Trophoblast cell (in vitro differentiated cells and primary cell): Measurements from ENCODE around the gene KLHL26.

ENCODE experiments used
- DNase-seq, 2 donors: peaks; one replicate each; pipeline ENCODE4 v3.0.0-alpha.2; 2016
- H2AFZ ChIP-seq: 2 replicates; pipeline ENCODE4 v1.6.1; 2013; ENCODE audit warnings: low read length, moderate library complexity, mild to moderate bottlenecking; ENCODE audit not compliant: insufficient read depth, poor library complexity
- H2AK5ac ChIP-seq: 2 replicates; pipeline ENCODE4 v1.6.1; 2013; ENCODE audit warnings: mild to moderate bottlenecking, low read length
- H2BK120ac ChIP-seq: 2 replicates; pipeline ENCODE4 v1.6.1; 2013; ENCODE audit warnings: low read length, mild to moderate bottlenecking, moderate library complexity; ENCODE audit not compliant: insufficient read depth, poor library complexity
- H2BK12ac ChIP-seq: 2 replicates; pipeline ENCODE4 v1.6.1; 2013; ENCODE audit warnings: mild to moderate bottlenecking, low read length, moderate library complexity
- H2BK5ac ChIP-seq: 2 replicates; pipeline ENCODE4 v1.6.1; 2013; ENCODE audit warnings: low read length, low read depth, moderate library complexity, mild to moderate bottlenecking; ENCODE audit not compliant: poor library complexity
- H3K14ac ChIP-seq: 2 replicates; pipeline ENCODE4 v1.6.1; 2013; ENCODE audit warnings: mild to moderate bottlenecking, low read length
- H3K18ac ChIP-seq: 2 replicates; pipeline ENCODE4 v1.6.1; 2013; ENCODE audit warnings: mild to moderate bottlenecking, low read length
- H3K23ac ChIP-seq: 2 replicates; pipeline ENCODE4 v1.6.1; 2013; ENCODE audit warnings: low read length
- H3K27ac ChIP-seq: 2 replicates; pipeline ENCODE4 v1.5.1; 2013; ENCODE audit warnings: low read depth, mild to moderate bottlenecking, inconsistent platforms, low read length, moderate library complexity
- H3K27me3 ChIP-seq: 2 replicates; pipeline ENCODE4 v1.6.1; 2013; ENCODE audit warnings: inconsistent platforms, mild to moderate bottlenecking, low read length, moderate library complexity; ENCODE audit not compliant: insufficient read depth
- H3K36me3 ChIP-seq, 2 experiments: 1 replicate in 1 of 2; 2 replicates in 1 of 2; pipeline ENCODE4 v1.6.1; 2013; ENCODE audit warnings: low read length in 2 of 2, mild to moderate bottlenecking in 2 of 2, moderate library complexity in 1 of 2; ENCODE audit not compliant: insufficient read depth in 2 of 2, control insufficient read depth in 1 of 2
- H3K4ac ChIP-seq: 2 replicates; pipeline ENCODE4 v1.6.1; 2013; ENCODE audit warnings: low read depth, mild to moderate bottlenecking, low read length, moderate library complexity
- H3K4me1 ChIP-seq, 2 experiments: 1 replicate in 1 of 2; 2 replicates in 1 of 2; pipeline ENCODE4 v1.6.1; 2013; ENCODE audit warnings: low read length in 2 of 2, mild to moderate bottlenecking in 2 of 2, moderate library complexity in 1 of 2; ENCODE audit not compliant: insufficient read depth in 2 of 2, control insufficient read depth in 1 of 2
- H3K4me2 ChIP-seq: 2 replicates; pipeline ENCODE4 v1.6.1; 2013; ENCODE audit warnings: inconsistent platforms, mild to moderate bottlenecking, low read length, moderate library complexity
- H3K4me3 ChIP-seq: 2 replicates; pipeline ENCODE4 v1.5.1; 2013; ENCODE audit warnings: mild to moderate bottlenecking, low read depth, low read length, inconsistent platforms
- H3K79me1 ChIP-seq: one replicate; pipeline ENCODE4 v1.6.1; 2013; ENCODE audit warnings: low read length
- H3K79me2 ChIP-seq: 2 replicates; pipeline ENCODE4 v1.6.1; 2013; ENCODE audit warnings: low read length, mild to moderate bottlenecking; ENCODE audit not compliant: control insufficient read depth, insufficient read depth, poor library complexity
- H3K9ac ChIP-seq: 2 replicates; pipeline ENCODE4 v1.6.1; 2013; ENCODE audit warnings: mild to moderate bottlenecking, low read length
- H3K9me3 ChIP-seq: 2 replicates; pipeline ENCODE4 v1.6.1; 2013; ENCODE audit warnings: low read depth, mild to moderate bottlenecking, control low read depth, inconsistent platforms, low read length; ENCODE audit not compliant: insufficient read depth
- H4K12ac ChIP-seq: 2 replicates; pipeline ENCODE4 v1.6.1; 2013; ENCODE audit warnings: low read depth, mild to moderate bottlenecking, low read length, moderate library complexity
- H4K8ac ChIP-seq: 2 replicates; pipeline ENCODE4 v1.6.1; 2013; ENCODE audit warnings: low read depth, mild to moderate bottlenecking, low read length, moderate library complexity
- H4K91ac ChIP-seq: one replicate; pipeline ENCODE4 v1.6.1; 2013; ENCODE audit warnings: low read depth, mild to moderate bottlenecking, low read length, moderate library complexity
- WGBS: extraction: QIAGEN DNeasy Blood & Tissue Kit; methylation state at CpG from one replicate; pipeline ENCODE4 v1.1.7; 2013; ENCODE audit warnings: missing lambda C conversion rate; ENCODE audit not compliant: insufficient read length, insufficient coverage; ENCODE audit errors: extremely low coverage; 5-methylcytosine and 5-hydroxymethylcytosine counted together

The KLHL26 gene

DNA sequence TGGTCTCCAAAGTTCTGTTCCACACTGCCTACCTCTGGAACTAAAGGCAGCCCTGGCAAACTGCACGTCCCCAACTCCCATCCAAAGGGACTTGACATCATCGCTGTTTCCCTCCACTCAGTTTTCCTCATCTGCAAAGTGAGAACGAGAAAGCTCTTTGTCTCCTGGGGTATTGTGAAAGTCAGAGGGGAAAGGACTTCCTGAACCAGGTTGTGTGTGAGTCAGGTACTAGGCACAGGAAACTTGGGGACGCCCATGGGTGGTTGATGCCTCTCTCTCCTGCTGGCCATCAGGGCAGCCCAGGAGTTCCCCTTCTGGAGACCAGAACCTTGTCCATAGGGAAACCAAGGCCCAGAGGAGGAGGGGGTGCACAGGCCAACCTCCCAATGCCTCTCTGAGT, 35.0 kb upstream of the KLHL26 start:
- Histone ChIP-seq H3K9me3 (peaks cover 1% of the 10 kb centered on the region), H3K9ac (no peak overlapping the region), H3K14ac (no peak overlapping the region), H3K27ac (no peak overlapping the region), H3K79me1 (no peaks in the 10 kb centered on the region), H4K12ac (no peak overlapping the region), H3K36me3 (no peaks in the 10 kb centered on the region), H2BK120ac (no peak overlapping the region), H3K79me2 (no peaks in the 10 kb centered on the region), H3K4ac (no peak overlapping the region), H2AK5ac (no peak overlapping the region), H3K18ac (no peak overlapping the region), H3K27me3 (peaks cover 37% of the 10 kb centered on the region), H2AFZ (no peak overlapping the region), H3K4me3 (no peak overlapping the region), H2BK12ac (no peak overlapping the region), H3K4me2 (no peak overlapping the region), H3K4me1 (peaks cover 0 to 2% of the 10 kb centered on the region in 2 experiments), H2BK5ac (no peak overlapping the region), H3K23ac (no peak overlapping the region), H4K91ac (no peak overlapping the region), H4K8ac (no peak overlapping the region)
- DNase-seq: no peak
- no CpG with 5 or more reads among the region's 4 CpGs for WGBS

GRCh38 chr19:18603255-18603957, 33.4 kb upstream of the KLHL26 start:
- H3K79me2 ChIP-seq: no peaks in the 10 kb centered on the region
- no peaks in the 10 kb centered on the region for H3K36me3 ChIP-seq
- DNase-seq: peak in 1 of 2 donors; percentile 23
- no peak overlapping the region for H3K4ac ChIP-seq
- H4K8ac ChIP-seq: no peak overlapping the region
- H3K27ac ChIP-seq: no peak overlapping the region
- no peaks in the 10 kb centered on the region for H3K79me1 ChIP-seq
- H2BK5ac ChIP-seq: no peak overlapping the region
- peaks cover 52% of the 10 kb centered on the region for H3K27me3 ChIP-seq
- no peak overlapping the region for H3K14ac ChIP-seq
- no peak overlapping the region for H3K4me3 ChIP-seq
- no peak overlapping the region for H3K23ac ChIP-seq
- H4K91ac ChIP-seq: no peak overlapping the region
- H3K18ac ChIP-seq: no peak overlapping the region
- WGBS: no CpG with 5 or more reads among the region's 32 CpGs
- H2AFZ ChIP-seq: no peak overlapping the region
- H4K12ac ChIP-seq: no peak overlapping the region
- H2BK120ac ChIP-seq: no peak overlapping the region
- H3K4me2 ChIP-seq: no peak overlapping the region
- no peak overlapping the region for H2BK12ac ChIP-seq
- no peak overlapping the region for H2AK5ac ChIP-seq
- peak overlapping the region; percentile 18 for H3K9ac ChIP-seq
- H3K4me1 ChIP-seq: peaks cover 0 to 4% of the 10 kb centered on the region in 2 experiments
- no peaks in the 10 kb centered on the region for H3K9me3 ChIP-seq

DNA sequence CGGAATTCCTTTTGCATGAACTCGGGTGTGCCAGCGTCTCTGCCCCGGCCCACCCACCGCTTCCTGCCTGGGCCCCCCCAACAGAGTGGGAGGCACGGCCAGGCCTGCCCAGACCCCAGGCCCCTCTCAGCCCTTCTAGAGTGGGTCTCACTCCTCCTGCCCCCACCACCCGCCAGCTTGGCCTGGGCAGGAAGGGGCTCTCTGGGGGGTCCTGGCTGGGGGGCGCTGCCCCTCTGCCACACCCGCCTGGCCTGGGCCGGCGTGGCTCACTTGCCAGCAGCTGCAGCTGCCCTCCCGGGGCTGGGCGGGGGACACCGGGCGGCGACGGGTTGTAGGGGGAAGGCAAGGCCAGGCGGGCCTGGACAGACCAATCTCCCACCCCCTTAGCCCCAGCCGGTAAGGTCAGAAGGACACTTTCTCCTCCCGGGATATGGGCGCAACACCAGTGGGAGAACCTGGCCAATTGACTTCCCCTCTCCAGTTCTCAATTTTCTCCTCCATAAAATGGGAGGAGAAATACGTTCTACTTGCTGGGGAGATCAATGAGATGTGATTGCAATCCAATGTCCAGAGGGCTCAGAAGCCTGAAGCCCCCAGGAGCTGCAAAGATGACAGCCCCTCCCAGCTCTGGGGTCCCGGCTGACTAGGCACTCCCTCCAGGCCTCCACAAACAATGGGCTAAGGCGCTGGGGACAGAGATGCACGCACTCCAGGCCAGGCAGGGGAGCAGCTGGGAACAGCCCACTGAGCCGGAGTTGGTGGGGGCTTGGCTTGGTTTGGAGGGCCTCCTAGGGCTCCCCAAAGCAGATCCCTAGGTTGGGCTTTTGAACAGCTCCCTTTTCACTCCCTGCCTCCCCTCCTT, 32.6 kb upstream of the KLHL26 start:
- Histone ChIP-seq H3K4ac (no peak overlapping the region), H2BK5ac (no peak overlapping the region), H3K4me2 (no peak overlapping the region), H2AFZ (no peak overlapping the region), H2BK12ac (no peak overlapping the region), H3K9ac (no peak overlapping the region), H2BK120ac (no peak overlapping the region), H3K79me1 (no peaks in the 10 kb centered on the region), H3K18ac (no peak overlapping the region), H3K9me3 (no peaks in the 10 kb centered on the region), H3K14ac (no peak overlapping the region), H4K91ac (no peak overlapping the region), H2AK5ac (no peak overlapping the region), H3K27ac (no peak overlapping the region), H3K36me3 (no peaks in the 10 kb centered on the region), H4K12ac (no peak overlapping the region), H4K8ac (no peak overlapping the region), H3K23ac (no peak overlapping the region), H3K4me1 (peaks cover 0 to 4% of the 10 kb centered on the region in 2 experiments), H3K27me3 (peaks cover 59% of the 10 kb centered on the region), H3K4me3 (no peak overlapping the region), H3K79me2 (no peaks in the 10 kb centered on the region)
- no CpG with 5 or more reads among the region's 26 CpGs for WGBS
- no peak for DNase-seq

DNA sequence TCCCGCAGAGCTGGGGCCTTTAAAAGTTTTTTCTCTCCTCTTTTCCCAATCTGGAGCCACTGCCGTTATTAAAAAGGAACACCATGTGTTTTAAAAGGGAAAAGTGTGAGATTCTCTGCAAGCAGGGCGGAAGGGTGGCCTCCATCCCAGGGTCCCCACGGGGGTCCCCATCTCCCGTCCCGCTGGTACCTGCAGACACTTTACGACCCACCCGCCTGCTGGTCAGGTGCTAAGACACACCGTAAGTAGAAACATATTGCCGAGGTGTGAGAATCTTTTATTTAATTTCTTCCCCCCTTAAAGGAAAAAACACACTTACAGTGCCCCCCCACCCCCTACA, 32.0 kb upstream of the KLHL26 start:
- Histone ChIP-seq H3K4me2 (no peak overlapping the region), H3K4me3 (no peak overlapping the region), H3K9me3 (no peaks in the 10 kb centered on the region), H2BK120ac (no peak overlapping the region), H2BK5ac (no peak overlapping the region), H3K27me3 (peaks cover 65% of the 10 kb centered on the region), H4K12ac (no peak overlapping the region), H4K8ac (no peak overlapping the region), H3K23ac (no peak overlapping the region), H3K79me2 (no peaks in the 10 kb centered on the region), H2AFZ (no peak overlapping the region), H3K4me1 (peaks cover 0 to 4% of the 10 kb centered on the region in 2 experiments), H2BK12ac (no peak overlapping the region), H3K36me3 (no peaks in the 10 kb centered on the region), H2AK5ac (no peak overlapping the region), H3K27ac (no peak overlapping the region), H3K14ac (no peak overlapping the region), H3K18ac (no peak overlapping the region), H4K91ac (no peak overlapping the region), H3K9ac (no peak overlapping the region), H3K79me1 (no peaks in the 10 kb centered on the region), H3K4ac (no peak overlapping the region)
- DNase-seq: no peak
- WGBS: no CpG with 5 or more reads among the region's 10 CpGs
